GM23248 (cell line): ENCODE data around the gene ALDH1L1. TPM values are rescaled to one million over a fixed set of nuclear protein-coding genes. Genes with fewer than 3 reads are reported as not detected.

Experiments used
- DNase-seq: peaks from one replicate; pipeline ENCODE4 v3.0.0-alpha.2; 2015
- H2AFZ ChIP-seq: fragments of 200-600 bp; sonication (generic); 2 replicates; pipeline ENCODE4 v1.6.1; 2016; ENCODE audit warnings: antibody characterized with exemption
- H3F3A ChIP-seq: fragments of 200-600 bp; sonication (generic); 2 replicates; pipeline ENCODE4 v1.6.1; 2016; ENCODE audit warnings: mild to moderate bottlenecking, antibody characterized with exemption, mixed run types; ENCODE audit not compliant: insufficient read depth
- H3K27ac ChIP-seq: fragments of 200-600 bp; sonication (generic); 2 replicates; pipeline ENCODE4 v1.5.1; 2016; ENCODE audit warnings: mild to moderate bottlenecking
- H3K27me3 ChIP-seq: fragments of 200-600 bp; sonication (generic); replicated peaks from 2 replicates; pipeline ENCODE4 v1.6.1; 2016; ENCODE audit warnings: mild to moderate bottlenecking; ENCODE audit not compliant: insufficient read depth
- H3K36me3 ChIP-seq: fragments of 200-600 bp; sonication (generic); 2 replicates; pipeline ENCODE4 v1.6.1; 2016; ENCODE audit warnings: low read depth, mild to moderate bottlenecking
- H3K4me1 ChIP-seq: fragments of 200-600 bp; sonication (generic); 2 replicates; pipeline ENCODE4 v1.6.1; 2016; ENCODE audit warnings: mild to moderate bottlenecking; ENCODE audit not compliant: insufficient read depth
- H3K4me2 ChIP-seq: fragments of 200-600 bp; sonication (generic); one replicate; pipeline ENCODE4 v1.6.1; 2016; ENCODE audit warnings: mild to moderate bottlenecking; ENCODE audit not compliant: unreplicated experiment
- H3K4me3 ChIP-seq: fragments of 200-600 bp; sonication (generic); 2 replicates; pipeline ENCODE4 v1.5.1; 2016; ENCODE audit warnings: mild to moderate bottlenecking
- H3K79me2 ChIP-seq: fragments of 200-600 bp; sonication (generic); 2 replicates; pipeline ENCODE4 v1.6.1; 2016; ENCODE audit warnings: mild to moderate bottlenecking; ENCODE audit not compliant: insufficient read depth
- H3K9ac ChIP-seq: fragments of 200-600 bp; sonication (generic); 2 replicates; pipeline ENCODE4 v1.6.1; 2016; ENCODE audit warnings: mild to moderate bottlenecking
- H3K9me2 ChIP-seq: fragments of 200-600 bp; sonication (generic); 2 replicates; pipeline ENCODE4 v1.6.1; 2016; ENCODE audit warnings: mixed run types, mild to moderate bottlenecking, moderate library complexity; ENCODE audit not compliant: insufficient read depth
- H3K9me3 ChIP-seq: fragments of 200-600 bp; sonication (generic); one replicate; pipeline ENCODE4 v1.6.1; 2017; ENCODE audit warnings: low read depth
- H4K20me1 ChIP-seq: fragments of 200-600 bp; sonication (generic); 2 replicates; pipeline ENCODE4 v1.6.0; 2016; ENCODE audit not compliant: insufficient read depth
- EZH2 ChIP-seq: fragments of 200-600 bp; sonication (generic); IDR thresholded peaks from 2 replicates; pipeline ENCODE4 v1.6.1; 2018; ENCODE audit warnings: antibody characterized with exemption, mild to moderate bottlenecking; ENCODE audit not compliant: insufficient read depth, poor library complexity, severe bottlenecking
- EZH2phosphoT487 ChIP-seq: fragments of 200-600 bp; sonication (generic); IDR thresholded peaks from 2 replicates; pipeline ENCODE4 v1.6.1; 2018; ENCODE audit warnings: antibody characterized with exemption, moderate library complexity, mild to moderate bottlenecking, low read depth; ENCODE audit not compliant: insufficient read depth
- WGBS, 2 experiments: methylation state at CpG; one replicate each; pipeline ENCODE4 v1.1.6; 2015 to 2017; ENCODE audit warnings: low lambda C conversion rate in 2 of 2, low coverage in 1 of 2; ENCODE audit errors: missing lambda C conversion rate in 2 of 2; 5-methylcytosine and 5-hydroxymethylcytosine counted together
- in situ Hi-C: fragments of 300-500 bp; cut with MboI; formaldehyde crosslinking; loops from 2 replicates; pipeline ENCODE4 v1.15.0; 2020
- polyA plus RNA-seq: library from polyadenylated mRNA; unstranded; fragments of >200 nt; fragmentation: Nextera tagmentation; extraction: Ambion mirVana; gene quantifications from 2 replicates; pipeline ENCODE4 v1.2.1, GENCODE V29; 2016
- total RNA-seq: library from RNA; depleted of rRNA; stranded (reverse); fragments of >200 nt; shearing (Covaris generic); gene quantifications from 2 replicates; pipeline ENCODE4 v1.2.3, GENCODE V29; 2014

The ALDH1L1 gene
- total and polyA plus RNA-seq, 2 experiments from 2014 or later, result not detected

- Histone ChIP-seq H3K4me3 (no peak overlapping the region), H3K79me2 (no peaks in the 10 kb centered on the region), H3K4me2 (no peak overlapping the region), H2AFZ (no peak overlapping the region), H3K27ac (no peak overlapping the region), H3K4me1 (no peaks in the 10 kb centered on the region), H3F3A (no peaks in the 10 kb centered on the region), H3K9me2 (no peaks in the 10 kb centered on the region), H3K27me3 (peaks cover 11% of the 10 kb centered on the region; the same call in 1 of the 2 replicates), H4K20me1 (no peaks in the 10 kb centered on the region), H3K9me3 (no peaks in the 10 kb centered on the region), H3K9ac (no peak overlapping the region), H3K36me3 (no peaks in the 10 kb centered on the region)
- no peak for DNase-seq
- in situ Hi-C loops, result no loop called here
- no peak for TF ChIP-seq EZH2
- TF ChIP-seq EZH2phosphoT487, result no peak
- 52 to 56% methylated on average over 7 of the region's 7 CpGs for WGBS, 2 experiments
Measured at GRCh38 chr3:126149960-126150515, 30.3 kb downstream of the ALDH1L1 start.

DNA sequence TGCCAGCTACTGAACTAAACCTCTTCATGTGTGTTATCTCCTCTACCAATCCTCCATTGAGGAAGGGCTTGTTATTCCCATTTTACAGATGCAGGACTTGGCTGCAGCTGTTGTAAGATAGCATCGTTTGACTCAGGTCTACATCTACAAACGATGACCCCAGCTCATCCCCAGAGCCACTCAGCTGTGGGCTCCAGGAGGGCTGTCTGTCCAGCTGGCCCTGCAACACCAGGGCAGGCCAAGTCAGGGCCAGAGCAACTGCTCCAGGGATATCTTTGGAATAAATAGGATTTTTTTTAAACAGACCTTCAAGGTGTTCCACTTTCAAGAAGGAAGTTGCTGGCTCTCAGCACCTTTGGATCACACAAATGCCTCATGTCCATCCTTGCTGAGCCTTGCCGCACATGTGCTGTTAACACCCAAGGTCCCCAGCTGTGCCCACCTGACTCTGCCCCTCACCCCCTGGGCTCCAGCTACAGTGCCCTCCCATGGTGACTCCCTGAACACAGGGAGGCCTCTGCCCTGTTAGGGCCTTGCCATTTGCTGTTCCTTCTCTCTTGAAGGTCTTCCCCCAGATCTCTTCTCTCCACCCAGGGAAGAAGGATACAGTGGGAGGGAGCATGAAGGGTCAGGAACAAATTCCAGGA is 31.0 kb downstream of the ALDH1L1 start:
- H3K9ac ChIP-seq, result no peak overlapping the region
- DNase-seq, result no peak
- H3K9me3 ChIP-seq, result no peaks in the 10 kb centered on the region
- H3K4me1 ChIP-seq, result no peaks in the 10 kb centered on the region
- no peak overlapping the region for H3K4me2 ChIP-seq
- H3K27ac ChIP-seq, result no peak overlapping the region
- H3K27me3 ChIP-seq, result peaks cover 18% of the 10 kb centered on the region
- no peaks in the 10 kb centered on the region for H3F3A ChIP-seq
- no peak overlapping the region for H3K4me3 ChIP-seq
- in situ Hi-C loops, result no loop called here
- TF ChIP-seq EZH2phosphoT487 (no peak), EZH2 (no peak)
- no peak overlapping the region for H2AFZ ChIP-seq
- WGBS, 2 experiments, result 62 to 73% methylated on average over 3 of the region's 3 CpGs
- no peaks in the 10 kb centered on the region for H3K36me3 ChIP-seq
- H4K20me1 ChIP-seq, result no peaks in the 10 kb centered on the region
- H3K79me2 ChIP-seq, result no peaks in the 10 kb centered on the region
- H3K9me2 ChIP-seq, result no peaks in the 10 kb centered on the region

GRCh38 chr3:126147932-126148683 is 32.3 kb downstream of the ALDH1L1 start:
- Histone ChIP-seq H3K9me3 (no peaks in the 10 kb centered on the region), H3K9me2 (no peaks in the 10 kb centered on the region), H4K20me1 (no peaks in the 10 kb centered on the region), H3K4me1 (no peaks in the 10 kb centered on the region), H3K36me3 (no peaks in the 10 kb centered on the region), H3K9ac (no peak overlapping the region), H2AFZ (no peak overlapping the region), H3K4me2 (no peak overlapping the region), H3K79me2 (no peaks in the 10 kb centered on the region), H3F3A (no peaks in the 10 kb centered on the region), H3K4me3 (no peak overlapping the region), H3K27ac (no peak overlapping the region), H3K27me3 (peaks cover 31% of the 10 kb centered on the region)
- no peak for DNase-seq
- no peak for TF ChIP-seq EZH2phosphoT487
- no peak for TF ChIP-seq EZH2
- in situ Hi-C loops, result no loop called here
- WGBS, 2 experiments, result 49 to 50% methylated on average over 15 of the region's 15 CpGs

- Histone ChIP-seq H3K9me2 (no peaks in the 10 kb centered on the region), H2AFZ (no peak overlapping the region), H3K27ac (no peak overlapping the region), H3K79me2 (no peaks in the 10 kb centered on the region), H3K27me3 (peaks cover 38% of the 10 kb centered on the region), H3F3A (no peaks in the 10 kb centered on the region), H3K36me3 (no peaks in the 10 kb centered on the region), H3K4me2 (no peak overlapping the region), H4K20me1 (no peaks in the 10 kb centered on the region), H3K4me3 (no peak overlapping the region), H3K4me1 (no peaks in the 10 kb centered on the region), H3K9ac (no peak overlapping the region), H3K9me3 (no peaks in the 10 kb centered on the region)
- in situ Hi-C loops, result no loop called here
- no peak for TF ChIP-seq EZH2
- TF ChIP-seq EZH2phosphoT487, result no peak
- no peak for DNase-seq
- 57 to 64% methylated on average over 7 of the region's 7 CpGs for WGBS, 2 experiments
Measured at GRCh38 chr3:126147147-126147931, 33.0 kb downstream of the ALDH1L1 start.
